IMR-90 (cell line): ENCODE data around the gene GLT1D1. TPM values are rescaled to one million over a fixed set of nuclear protein-coding genes. Genes with fewer than 3 reads are reported as not detected.

Experiments used
- ATAC-seq: fragments of 200-7000 bp; cut with Tn5 transposase; 2 replicates; pipeline ENCODE4 v1.9.1; 2020; ENCODE audit warnings: low read depth, mild to moderate bottlenecking, moderate library complexity
- BruUV-seq: library from RNA; stranded (reverse); fragments of 400-500 nt; replicated peaks from 2 replicates; lab custom pipeline; 2021; lab: Mats Ljungman, UMichigan
- CTCF ChIA-PET: fragments of 300-600 bp; formaldehyde crosslinking; extraction: SDS; loops from one replicate; lab custom pipeline; 2021; ENCODE audit warnings: antibody characterized with exemption; lab: Yijun Ruan, JAX
- POLR2A ChIA-PET: fragments of 300-600 bp; sonication (Branson Sonifier 250); formaldehyde crosslinking; loops from one replicate; lab custom pipeline; 2022; ENCODE audit warnings: antibody characterized with exemption; ENCODE audit not compliant: unreplicated experiment; lab: Charles Lee
- DNase-seq: peaks from one replicate; pipeline ENCODE4 v3.0.0; 2013
- H2AFZ ChIP-seq: replicated peaks from 2 replicates; pipeline ENCODE3; 2013; ENCODE audit warnings: low read length, mild to moderate bottlenecking; ENCODE audit not compliant: poor library complexity
- H2AK5ac ChIP-seq: 2 replicates; pipeline ENCODE4 v1.6.1; 2013; ENCODE audit warnings: low read depth, low read length, inconsistent platforms
- H2AK9ac ChIP-seq: replicated peaks from 2 replicates; pipeline ENCODE3; 2013; ENCODE audit warnings: mild to moderate bottlenecking, low read depth, low read length, moderate library complexity; ENCODE audit not compliant: poor library complexity
- H2BK120ac ChIP-seq: 2 replicates; pipeline ENCODE4 v1.6.1; 2013; ENCODE audit warnings: low read depth, low read length, inconsistent platforms
- H2BK15ac ChIP-seq: 3 replicates; pipeline ENCODE4 v1.6.1; 2013; ENCODE audit warnings: low read depth, low read length, inconsistent platforms
- H2BK20ac ChIP-seq: 2 replicates; pipeline ENCODE4 v1.6.1; 2013; ENCODE audit warnings: low read depth, mild to moderate bottlenecking, inconsistent platforms, low read length, moderate library complexity
- H2BK5ac ChIP-seq: 2 replicates; pipeline ENCODE4 v1.6.1; 2013; ENCODE audit warnings: mild to moderate bottlenecking, low read depth, low read length, inconsistent platforms; ENCODE audit not compliant: poor library complexity, severe bottlenecking
- H3K14ac ChIP-seq: replicated peaks from 2 replicates; pipeline ENCODE4 v1.6.1; 2013; ENCODE audit warnings: low read depth, low read length, inconsistent platforms
- H3K18ac ChIP-seq: 2 replicates; pipeline ENCODE4 v1.6.1; 2013; ENCODE audit warnings: low read depth, low read length, control low read depth
- H3K23ac ChIP-seq: 2 replicates; pipeline ENCODE4 v1.6.1; 2013; ENCODE audit warnings: low read depth, low read length, inconsistent platforms
- H3K27ac ChIP-seq: 2 replicates; pipeline ENCODE4 v1.5.1; 2013; ENCODE audit warnings: mild to moderate bottlenecking, control low read depth, low read length; ENCODE audit not compliant: insufficient read depth
- H3K27me3 ChIP-seq: 2 replicates; pipeline ENCODE4 v1.6.1; 2013; ENCODE audit warnings: low read length; ENCODE audit not compliant: control insufficient read depth, insufficient read depth
- H3K36me3 ChIP-seq: 2 replicates; pipeline ENCODE4 v1.6.1; 2013; ENCODE audit warnings: low read length, mixed read lengths; ENCODE audit not compliant: control insufficient read depth, insufficient read depth
- H3K4ac ChIP-seq: 2 replicates; pipeline ENCODE4 v1.6.1; 2013; ENCODE audit warnings: low read depth, low read length, inconsistent platforms
- H3K4me1 ChIP-seq: 2 replicates; pipeline ENCODE4 v1.6.1; 2013; ENCODE audit warnings: low read length, mixed read lengths; ENCODE audit not compliant: control insufficient read depth, insufficient read depth
- H3K4me2 ChIP-seq: 2 replicates; pipeline ENCODE4 v1.6.1; 2013; ENCODE audit warnings: low read depth, mild to moderate bottlenecking, control low read depth, low read length, moderate library complexity
- H3K4me3 ChIP-seq: 2 replicates; pipeline ENCODE4 v1.5.1; 2013; ENCODE audit warnings: low read depth, mild to moderate bottlenecking, control low read depth, low read length, moderate library complexity; ENCODE audit not compliant: insufficient read depth
- H3K56ac ChIP-seq: 2 replicates; pipeline ENCODE4 v1.6.1; 2013; ENCODE audit warnings: low read length, inconsistent platforms; ENCODE audit not compliant: insufficient read depth; ENCODE audit errors: extremely low read depth
- H3K79me1 ChIP-seq, 2 experiments: 2 replicates each; pipeline ENCODE4 v1.6.1; 2013; ENCODE audit warnings: low read length in 2 of 2, inconsistent platforms in 1 of 2, low read depth in 1 of 2
- H3K9ac ChIP-seq: 2 replicates; pipeline ENCODE4 v1.6.1; 2013; ENCODE audit warnings: low read depth, low read length, control low read depth
- H3K9me1 ChIP-seq: 2 replicates; pipeline ENCODE4 v1.6.1; 2013; ENCODE audit warnings: low read length, inconsistent platforms; ENCODE audit not compliant: insufficient read depth
- H3K9me3 ChIP-seq: 2 replicates; pipeline ENCODE4 v1.6.1; 2013; ENCODE audit warnings: low read length; ENCODE audit not compliant: control insufficient read depth, insufficient read depth
- H4K20me1 ChIP-seq: 2 replicates; pipeline ENCODE4 v1.6.1; 2013; ENCODE audit warnings: low read length, inconsistent platforms; ENCODE audit not compliant: insufficient read depth
- H4K5ac ChIP-seq: 2 replicates; pipeline ENCODE4 v1.6.1; 2013; ENCODE audit warnings: mild to moderate bottlenecking, low read depth, low read length, control low read depth
- H4K8ac ChIP-seq, 2 experiments: 2 replicates each; pipeline ENCODE4 v1.6.1; 2013; ENCODE audit warnings: low read depth in 2 of 2, low read length in 2 of 2, control low read depth in 1 of 2, inconsistent platforms in 1 of 2
- H4K91ac ChIP-seq: 2 replicates; pipeline ENCODE4 v1.6.1; 2013; ENCODE audit warnings: low read depth, low read length, inconsistent platforms; ENCODE audit not compliant: insufficient read depth
- BHLHE40 ChIP-seq: fragments of 150-350 bp; IDR thresholded peaks from 2 replicates; pipeline ENCODE4 v1.6.1; 2016; ENCODE audit warnings: mild to moderate bottlenecking, low read depth, low read length
- CEBPB ChIP-seq: IDR thresholded peaks from 2 replicates; pipeline ENCODE4 v1.6.1; 2012; ENCODE audit warnings: low read depth, low read length, improper control_type of control experiment
- CHD1 ChIP-seq: IDR thresholded peaks from 2 replicates; pipeline ENCODE4 v1.6.1; 2012; ENCODE audit warnings: low read depth, low read length, improper control_type of control experiment
- MAFK ChIP-seq: IDR thresholded peaks from 2 replicates; pipeline ENCODE4 v1.6.1; 2012; ENCODE audit warnings: low read depth, low read length, improper control_type of control experiment
- MAZ ChIP-seq: IDR thresholded peaks from 2 replicates; pipeline ENCODE4 v1.6.1; 2012; ENCODE audit warnings: low read depth, mild to moderate bottlenecking, low read length, improper control_type of control experiment, moderate library complexity, borderline replicate concordance
- POLR2A ChIP-seq: IDR thresholded peaks from 2 replicates; pipeline ENCODE4 v1.6.1; 2012; ENCODE audit warnings: mild to moderate bottlenecking, low read depth, low read length
- RAD21 ChIP-seq: IDR thresholded peaks from 2 replicates; pipeline ENCODE4 v1.6.1; 2012; ENCODE audit warnings: low read length, improper control_type of control experiment
- RCOR1 ChIP-seq: IDR thresholded peaks from 2 replicates; pipeline ENCODE4 v1.6.1; 2012; ENCODE audit warnings: mild to moderate bottlenecking, low read length, improper control_type of control experiment; ENCODE audit not compliant: insufficient replicate concordance
- SMC3 ChIP-seq: fragments of 150-350 bp; IDR thresholded peaks from 2 replicates; pipeline ENCODE4 v1.6.1; 2016; ENCODE audit warnings: low read depth, mild to moderate bottlenecking, antibody characterized with exemption, low read length, moderate library complexity
- WGBS, 2 experiments: methylation state at CpG; one replicate each; pipeline versions ENCODE4 v1.1.5 to v1.1.7; 2013; ENCODE audit warnings: missing lambda C conversion rate in 2 of 2; ENCODE audit not compliant: insufficient read length in 1 of 2; ENCODE audit errors: extremely low coverage in 2 of 2; 5-methylcytosine and 5-hydroxymethylcytosine counted together
- dilution Hi-C: fragments of 300-500 bp; cut with HindIII; formaldehyde crosslinking; loops from one replicate; pipeline ENCODE4 v1.14.3; 2018; ENCODE audit warnings: low sequenced_read_pairs; ENCODE audit not compliant: unreplicated experiment
- in situ Hi-C: fragments of 300-500 bp; cut with MboI; formaldehyde crosslinking; loops from 3 replicates; pipeline ENCODE4 v1.14.3; 2019; ENCODE audit warnings: low sequenced_read_pairs, inconsistent platforms, mixed read lengths
- intact Hi-C: fragments of 100-400 bp; cut with micrococcal nuclease; formaldehyde crosslinking; loops from 2 replicates; pipeline ENCODE4 v1.10.0; 2022
- polyA plus RNA-seq, 3 experiments: library from polyadenylated mRNA; depleted of rRNA; stranded (reverse); fragments of >200 nt; gene quantifications; 2 replicates each; pipeline ENCODE4 v1.2.3, GENCODE V29; 2012; ENCODE audit warnings: low replicate concordance in 1 of 3
- total RNA-seq: library from RNA; depleted of rRNA; stranded (reverse); fragments of >200 nt; gene quantifications from 2 replicates; pipeline ENCODE4 v1.2.3, GENCODE V29; 2012
- TF ChIP-seq, protein P1 (sequence below): fragments of 150-350 bp; IDR thresholded peaks from 2 replicates; pipeline ENCODE4 v1.6.1; 2017; ENCODE audit warnings: mild to moderate bottlenecking, antibody characterized with exemption, low read length, low read depth
- TF ChIP-seq, protein P2 (sequence below): fragments of 150-350 bp; IDR thresholded peaks from 2 replicates; pipeline ENCODE4 v1.6.1; 2016; ENCODE audit warnings: low read depth, mild to moderate bottlenecking, low read length, moderate library complexity, borderline replicate concordance

Gene GLT1D1
- total and polyA plus RNA-seq, 2 of the 4 experiments (the other 2 are of a cell fraction): not detected

DNA sequence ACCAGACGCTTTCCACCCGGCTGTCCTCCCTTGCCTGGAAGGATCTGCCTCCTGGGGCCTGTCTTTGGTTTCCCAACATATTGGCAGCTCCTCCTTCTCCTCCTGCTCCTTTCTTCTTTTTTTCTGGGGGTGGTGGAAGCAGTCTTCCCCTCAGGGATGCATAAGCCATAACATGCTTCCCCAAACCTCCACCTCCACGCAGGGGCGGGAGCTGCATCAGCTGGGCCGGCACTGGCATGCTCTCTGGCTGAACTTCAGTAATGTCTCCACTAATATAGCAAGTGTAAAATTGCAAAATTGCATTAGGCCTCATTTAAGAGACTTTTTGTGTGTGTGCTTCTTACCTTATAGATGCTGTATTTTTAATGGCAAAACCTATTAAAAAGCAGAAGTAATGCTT, 58.6 kb downstream of the GLT1D1 start:
- no peak overlapping the region for H3K9ac ChIP-seq
- no peak overlapping the region for H3K18ac ChIP-seq
- H3K4me2 ChIP-seq: no peak overlapping the region
- no peak overlapping the region for H4K8ac ChIP-seq
- H2BK5ac ChIP-seq: no peak overlapping the region
- WGBS, 2 experiments: no CpG with 5 or more reads among the region's 5 CpGs
- TF ChIP-seq BHLHE40 (no peak), RCOR1 (no peak), MAZ (no peak), POLR2A (no peak), MAFK (no peak), RAD21 (no peak), SMC3 (no peak), CHD1 (no peak), CEBPB (no peak)
- TF ChIP-seq, protein P1, sequence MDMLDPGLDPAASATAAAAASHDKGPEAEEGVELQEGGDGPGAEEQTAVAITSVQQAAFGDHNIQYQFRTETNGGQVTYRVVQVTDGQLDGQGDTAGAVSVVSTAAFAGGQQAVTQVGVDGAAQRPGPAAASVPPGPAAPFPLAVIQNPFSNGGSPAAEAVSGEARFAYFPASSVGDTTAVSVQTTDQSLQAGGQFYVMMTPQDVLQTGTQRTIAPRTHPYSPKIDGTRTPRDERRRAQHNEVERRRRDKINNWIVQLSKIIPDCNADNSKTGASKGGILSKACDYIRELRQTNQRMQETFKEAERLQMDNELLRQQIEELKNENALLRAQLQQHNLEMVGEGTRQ: no peak
- TF ChIP-seq, protein P2, sequence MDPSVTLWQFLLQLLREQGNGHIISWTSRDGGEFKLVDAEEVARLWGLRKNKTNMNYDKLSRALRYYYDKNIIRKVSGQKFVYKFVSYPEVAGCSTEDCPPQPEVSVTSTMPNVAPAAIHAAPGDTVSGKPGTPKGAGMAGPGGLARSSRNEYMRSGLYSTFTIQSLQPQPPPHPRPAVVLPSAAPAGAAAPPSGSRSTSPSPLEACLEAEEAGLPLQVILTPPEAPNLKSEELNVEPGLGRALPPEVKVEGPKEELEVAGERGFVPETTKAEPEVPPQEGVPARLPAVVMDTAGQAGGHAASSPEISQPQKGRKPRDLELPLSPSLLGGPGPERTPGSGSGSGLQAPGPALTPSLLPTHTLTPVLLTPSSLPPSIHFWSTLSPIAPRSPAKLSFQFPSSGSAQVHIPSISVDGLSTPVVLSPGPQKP: no peak
- H3K14ac ChIP-seq: no peak overlapping the region
- no peaks in the 10 kb centered on the region for H4K20me1 ChIP-seq
- H4K5ac ChIP-seq: no peak overlapping the region
- H3K27ac ChIP-seq: no peak overlapping the region
- H2BK20ac ChIP-seq: no peak overlapping the region
- DNase-seq (no peak), ATAC-seq (no peak)
- H3K23ac ChIP-seq: no peak overlapping the region
- no peak overlapping the region for H2AK5ac ChIP-seq
- no peak overlapping the region for H3K4me3 ChIP-seq
- CTCF ChIA-PET: no interaction called here
- no TSS peak for BruUV-seq
- H3K9me1 ChIP-seq: no peaks in the 10 kb centered on the region
- dilution Hi-C loops (no loop called here), in situ Hi-C loops (no loop called here), intact Hi-C loops (no loop called here)
- H2AK9ac ChIP-seq: no peak overlapping the region
- H4K91ac ChIP-seq: no peak overlapping the region
- no peaks in the 10 kb centered on the region for H3K4me1 ChIP-seq
- H3K36me3 ChIP-seq: no peaks in the 10 kb centered on the region
- H3K56ac ChIP-seq: no peak overlapping the region
- peaks cover 13% of the 10 kb centered on the region for H3K9me3 ChIP-seq
- no peak overlapping the region for H3K4ac ChIP-seq
- H3K79me1 ChIP-seq: no peaks in the 10 kb centered on the region
- H2AFZ ChIP-seq: no peak overlapping the region
- H3K27me3 ChIP-seq: no peaks in the 10 kb centered on the region
- H2BK120ac ChIP-seq: no peak overlapping the region
- no peak overlapping the region for H2BK15ac ChIP-seq
- POLR2A ChIA-PET: no interaction called here
